Measurements from ENCODE around the gene FARS2.

- TF ChIP-seq CTCF (optimal IDR thresholded peaks at IDR 0.05 in 1 of 3, IDR thresholded peaks at IDR 0.05 in 1 of 3, conservative IDR thresholded peaks at IDR 0.05 in 1 of 3; ENCODE audit: extremely low read depth in 1 of 3, insufficient read depth in 2 of 3, low read length in 3 of 3) (no peak), EZH2 (IDR thresholded peaks at IDR 0.05; ENCODE audit: low read length) (no peak)
Measured at GRCh38 chr6:5598123-5598522, 336.8 kb downstream of the FARS2 start.
